Fibroblast of skin of abdomen (primary cell): Measurements from ENCODE around the gene COL4A2.

Experiments
- DNase-seq: peaks from one replicate; pipeline ENCODE4 v3.0.0-alpha.2; 2013

Gene COL4A2

DNA sequence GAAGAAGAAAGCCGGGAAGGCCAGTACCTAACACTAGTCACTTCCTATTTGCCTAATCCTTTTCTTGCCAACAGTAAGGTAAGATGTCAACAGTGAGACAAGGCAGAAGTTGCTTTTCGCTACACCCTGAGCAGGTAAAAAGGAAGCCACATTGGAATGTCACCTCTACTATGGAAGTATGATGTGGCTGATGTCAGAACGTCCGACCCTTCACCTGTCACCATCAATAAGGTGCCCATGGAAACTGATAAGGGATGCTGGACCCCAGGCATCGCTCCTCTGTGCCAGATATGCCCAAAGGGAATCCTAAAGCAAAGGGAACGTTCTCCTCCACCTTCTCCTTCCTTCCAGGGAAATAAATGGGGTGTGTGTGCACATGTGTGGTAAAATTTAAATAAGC is 34.4 kb upstream of the COL4A2 start:
- DNase-seq, result no peak

DNA sequence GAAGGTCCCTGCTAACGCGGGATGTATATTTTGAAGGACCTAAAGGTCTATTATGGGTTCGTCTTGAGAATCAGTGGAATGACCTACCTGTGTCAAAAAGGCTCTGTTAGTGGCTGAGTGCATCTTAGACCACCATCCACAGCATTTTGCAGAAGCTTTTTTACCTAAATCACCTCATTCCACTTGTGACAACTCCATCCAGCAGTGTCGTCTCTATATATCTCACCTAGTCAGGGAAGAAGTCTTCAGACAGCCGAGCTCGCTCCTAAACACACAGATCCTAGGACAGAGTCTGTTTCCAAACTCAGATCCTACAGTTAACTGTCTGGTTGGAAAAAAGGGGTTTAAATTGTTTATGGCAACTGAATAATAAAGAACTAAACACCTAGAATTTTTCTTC is 33.8 kb upstream of the COL4A2 start:
- DNase-seq, result no peak

DNA sequence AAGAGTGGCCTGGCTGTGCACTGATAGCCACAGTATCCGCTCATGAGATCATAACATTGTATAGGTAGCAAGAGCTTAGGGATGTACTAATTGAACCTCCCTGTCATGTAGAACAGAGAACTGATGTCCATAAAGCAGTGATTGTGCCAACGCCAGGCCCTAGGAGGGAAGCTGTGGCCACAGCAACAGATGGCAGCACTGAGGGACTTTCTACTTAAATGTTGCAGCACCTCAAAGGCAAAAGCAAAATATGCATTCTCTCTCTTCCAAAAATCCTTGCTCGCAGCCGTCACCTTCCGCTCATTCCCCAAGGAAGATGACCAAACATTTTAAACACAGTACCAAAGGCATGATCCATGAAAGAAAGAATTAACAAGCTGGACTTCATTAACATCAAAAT is 32.4 kb upstream of the COL4A2 start:
- no peak for DNase-seq

DNA sequence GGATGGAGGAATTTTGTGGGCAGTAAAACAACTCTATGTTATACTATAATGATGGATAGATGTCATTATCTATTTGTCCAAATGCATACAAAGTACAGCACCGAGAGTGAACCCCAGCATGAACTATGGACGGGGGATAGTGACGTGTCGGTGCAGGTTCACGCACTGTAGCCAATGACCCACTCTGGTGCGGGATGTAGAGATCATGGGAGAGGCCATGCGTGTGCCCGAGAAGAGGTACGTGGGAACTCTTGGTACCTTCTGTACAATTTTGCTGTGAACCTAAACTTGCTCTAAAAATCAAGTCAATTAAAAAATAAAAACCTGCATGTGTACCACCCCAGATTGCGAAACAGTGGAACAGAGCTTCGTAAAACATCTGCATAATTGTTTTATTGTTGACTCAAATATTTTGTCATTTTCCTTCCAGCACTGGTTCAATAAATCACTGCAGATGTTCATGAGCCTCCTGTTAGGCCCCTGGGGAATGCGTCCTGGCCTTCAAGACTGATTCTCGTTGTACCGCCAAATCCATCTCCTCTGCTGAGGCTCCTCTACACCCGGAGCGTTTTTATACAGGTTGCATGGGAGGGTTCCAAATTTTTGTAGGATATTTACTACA is 31.0 kb upstream of the COL4A2 start:
- no peak for DNase-seq

DNA sequence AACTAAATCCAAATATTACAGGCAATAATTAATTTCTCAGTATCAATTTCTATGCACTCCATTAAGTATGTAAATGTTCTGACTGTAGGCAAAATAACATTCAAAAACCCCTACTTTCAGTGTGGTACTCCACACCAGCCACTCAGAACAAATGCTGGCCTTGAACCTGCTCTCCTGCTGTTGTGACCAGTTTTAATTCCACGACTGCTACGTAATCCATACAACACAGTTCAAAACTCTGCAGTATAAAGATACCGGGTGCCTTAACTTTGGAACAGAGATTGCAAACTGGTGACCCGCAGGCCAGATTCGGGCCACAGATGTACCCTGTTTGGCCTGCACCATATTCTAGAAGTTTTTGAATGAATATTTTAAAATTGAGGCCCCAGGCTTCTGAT is 30.5 kb upstream of the COL4A2 start:
- DNase-seq, result no peak

DNA sequence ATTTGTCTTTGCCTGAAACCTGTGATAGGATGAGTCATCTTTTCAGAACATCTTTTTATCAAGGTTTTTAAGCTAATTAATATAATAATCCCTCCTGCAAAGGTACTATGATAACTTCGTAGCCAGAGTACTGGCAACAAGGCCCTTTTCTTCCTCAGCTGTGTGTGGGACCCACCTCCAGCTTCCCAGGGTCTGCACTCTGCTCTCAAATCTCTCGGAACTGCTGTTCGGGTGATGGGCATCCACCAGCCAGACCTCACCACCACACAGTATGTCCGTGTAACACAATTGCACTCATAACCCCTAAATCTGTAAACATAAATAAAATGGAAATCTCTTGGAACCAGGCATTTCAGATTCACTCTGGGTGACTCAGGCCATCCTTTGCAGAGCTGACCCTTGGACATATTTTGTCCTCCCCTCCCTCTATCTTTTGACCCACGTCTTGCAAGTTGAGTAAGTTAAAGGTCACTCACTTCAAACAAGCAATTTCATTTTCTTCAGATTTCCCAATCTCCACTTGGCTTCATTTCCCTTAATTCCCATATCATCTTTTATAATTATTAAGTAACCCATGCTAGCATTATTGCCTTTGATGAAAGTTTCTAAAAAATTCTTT is 29.6 kb upstream of the COL4A2 start:
- DNase-seq, result no peak

DNA sequence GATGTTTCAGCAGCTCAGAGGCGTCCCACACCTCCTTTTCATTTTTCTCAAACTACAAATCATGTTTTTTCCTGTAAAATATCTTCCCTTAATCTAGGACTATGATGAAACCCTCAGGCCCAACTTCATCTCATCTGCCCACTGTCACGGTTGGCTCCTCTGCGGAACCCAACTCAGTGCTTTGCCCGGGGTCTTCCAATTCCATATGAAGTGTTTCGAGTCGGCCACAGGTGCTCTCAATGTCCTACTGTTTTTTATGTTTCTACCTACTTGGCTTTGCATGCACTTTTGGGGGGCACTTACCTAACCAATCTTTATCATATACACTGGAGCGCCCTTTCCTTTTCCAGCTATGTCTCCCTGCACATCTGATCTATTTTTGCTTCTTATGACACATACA is 28.2 kb upstream of the COL4A2 start:
- DNase-seq, result no peak

DNA sequence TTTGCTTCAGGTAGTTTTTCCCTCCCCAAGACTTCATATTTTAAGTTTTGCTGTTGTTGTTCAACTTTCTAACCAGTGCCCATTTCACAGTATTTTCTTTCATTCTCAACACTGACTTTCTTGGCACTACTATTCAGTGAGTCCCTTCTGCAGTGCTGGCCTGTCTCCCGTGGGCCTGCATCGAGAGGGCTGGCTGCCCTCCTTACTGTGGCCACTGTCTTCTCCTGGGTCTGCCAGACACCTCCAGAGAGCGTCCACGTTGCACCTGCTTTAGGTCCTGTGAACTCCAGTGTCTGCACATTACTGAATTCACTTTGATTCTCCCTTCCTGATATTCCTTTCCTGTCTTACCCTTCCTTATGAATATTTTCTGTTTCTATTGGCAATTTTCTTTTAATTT is 27.4 kb upstream of the COL4A2 start:
- DNase-seq, result no peak

DNA sequence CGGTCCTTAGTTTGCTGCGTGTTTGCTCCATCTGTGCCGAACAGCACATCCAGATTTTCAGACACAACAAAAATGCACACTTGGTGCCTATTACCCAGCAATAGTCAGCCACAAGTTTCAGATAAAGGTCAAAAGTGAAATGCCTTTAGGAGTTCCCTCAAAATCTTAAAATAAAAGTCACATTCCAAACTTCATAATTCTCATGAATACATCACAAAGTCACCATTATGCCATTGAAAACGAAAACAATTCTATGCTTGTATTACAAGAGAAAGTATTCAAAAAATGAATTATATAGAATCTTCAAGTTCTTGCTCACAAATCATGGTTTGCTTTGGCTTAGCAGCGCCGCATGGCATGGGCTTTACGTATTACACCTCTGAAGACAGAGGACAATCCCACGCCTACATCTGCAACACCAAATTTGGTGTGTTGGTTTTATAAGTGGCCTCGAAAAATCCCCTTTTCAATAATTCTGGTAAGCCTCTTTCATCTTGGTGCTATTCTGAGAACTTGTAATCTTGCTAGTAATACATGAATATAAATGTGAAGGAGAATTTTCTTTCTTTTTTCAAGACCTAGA is 26.8 kb upstream of the COL4A2 start:
- DNase-seq, result no peak

DNA sequence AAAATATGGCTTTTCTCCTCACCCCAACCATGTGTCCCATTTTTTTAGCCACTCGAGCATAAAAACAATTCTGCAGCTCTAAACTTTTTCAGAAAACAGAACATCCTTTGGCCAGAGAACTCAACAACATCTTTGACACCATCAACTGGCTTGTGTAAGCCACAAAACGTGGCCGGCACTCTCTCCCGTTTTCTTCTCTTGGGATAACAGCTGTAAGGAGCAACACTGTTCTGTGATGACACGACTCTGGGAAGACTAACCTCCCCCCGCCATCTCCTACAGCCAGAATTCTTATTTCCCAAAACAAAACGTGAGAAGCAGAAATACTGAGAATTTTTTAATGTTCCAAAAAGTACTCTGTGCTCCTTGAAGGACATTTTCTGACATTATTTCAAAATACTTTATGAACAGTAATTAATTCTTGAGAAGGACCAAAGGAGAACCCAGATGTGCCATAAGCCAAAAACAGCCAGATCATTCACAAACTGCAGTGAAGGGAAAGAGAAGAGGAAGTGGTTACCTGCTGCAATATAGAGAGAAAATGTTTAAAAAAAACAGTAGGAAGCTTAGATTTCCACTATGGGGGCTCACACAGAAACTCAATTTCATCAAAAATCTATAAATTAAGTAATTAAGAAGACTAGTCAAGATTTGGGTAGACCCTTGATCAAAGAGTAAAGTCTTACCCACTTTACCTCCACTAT is 25.9 kb upstream of the COL4A2 start:
- DNase-seq, result no peak

DNA sequence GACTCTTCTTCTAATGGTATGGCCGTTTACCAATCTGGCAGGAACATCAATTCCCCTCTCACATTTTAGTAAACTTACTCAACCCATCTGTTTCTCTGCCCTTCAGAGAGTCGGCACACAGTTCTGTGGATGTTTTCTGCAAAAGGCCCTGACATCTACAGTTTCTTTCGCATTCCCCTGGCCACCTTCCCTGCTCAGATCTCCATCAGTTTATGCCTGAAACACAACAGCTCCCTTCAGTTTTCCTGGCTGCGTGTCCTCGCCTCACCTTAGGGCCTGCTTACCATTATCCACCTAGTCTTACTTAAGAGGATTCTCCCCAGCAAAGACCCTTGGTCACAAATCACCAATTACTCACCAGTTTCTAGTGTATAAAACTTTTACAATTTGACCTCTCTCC is 25.3 kb upstream of the COL4A2 start:
- no peak for DNase-seq

DNA sequence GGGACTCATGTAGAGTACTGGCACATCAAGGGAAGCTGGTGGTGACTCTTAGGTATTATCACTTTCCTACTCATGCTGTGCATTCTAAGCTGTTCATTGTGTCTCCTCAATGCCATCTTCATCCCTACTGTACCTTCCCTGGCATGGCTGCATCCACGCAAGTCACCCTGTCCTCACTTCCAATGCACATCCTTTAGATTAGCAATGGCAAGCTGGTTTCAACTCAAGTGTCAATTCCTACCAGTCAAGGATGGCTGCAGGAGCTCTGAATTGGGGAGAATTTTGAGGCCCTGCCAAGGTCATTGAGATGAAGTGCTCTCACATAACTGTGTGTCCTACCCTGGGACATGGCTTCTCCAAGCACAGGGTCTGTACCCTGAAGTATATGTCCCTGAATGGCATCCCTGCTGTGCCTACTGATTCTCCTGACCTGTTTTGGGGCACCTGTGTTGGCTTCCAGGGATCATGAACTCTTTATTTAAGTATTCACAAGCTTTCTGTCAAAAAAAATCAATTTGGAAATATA is 24.7 kb upstream of the COL4A2 start:
- no peak for DNase-seq

DNA sequence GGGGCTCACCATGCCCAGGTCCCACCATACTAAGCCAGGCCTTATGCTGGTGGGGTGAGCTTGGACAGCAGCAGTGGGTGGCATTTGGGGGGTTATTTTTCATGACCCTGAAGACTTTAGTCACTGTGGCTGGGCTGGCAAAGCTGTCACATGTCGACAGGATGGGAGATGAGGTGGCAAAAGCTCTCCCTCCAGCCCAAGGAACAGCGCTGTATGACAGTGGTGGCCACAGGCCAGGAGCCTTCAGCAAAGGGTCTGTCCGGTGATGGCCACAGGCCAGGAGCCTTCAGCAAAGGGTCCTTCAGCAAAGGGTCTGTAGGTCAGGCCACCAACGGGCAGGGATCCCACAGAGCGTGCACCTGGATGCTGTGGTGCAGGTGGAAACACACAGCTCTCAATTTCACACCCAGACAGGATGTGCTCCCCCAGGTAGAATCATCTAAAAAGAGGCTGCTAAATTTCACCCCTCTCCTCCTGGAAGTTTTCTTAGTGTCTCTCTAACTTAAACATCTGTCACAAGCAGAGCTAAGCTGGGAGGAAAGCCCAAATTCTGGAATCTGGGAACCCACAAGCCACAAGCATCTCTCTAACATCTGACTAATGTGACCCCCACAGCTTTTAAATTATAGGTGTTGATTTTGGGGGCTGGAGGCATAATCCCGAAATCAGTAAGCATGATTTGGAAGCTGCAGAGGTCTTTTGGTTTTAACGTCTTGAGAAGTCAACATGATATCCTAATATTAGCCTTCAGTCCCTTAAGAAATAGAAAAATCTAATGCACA is 23.2 kb upstream of the COL4A2 start:
- DNase-seq, result peak; percentile 97

DNA sequence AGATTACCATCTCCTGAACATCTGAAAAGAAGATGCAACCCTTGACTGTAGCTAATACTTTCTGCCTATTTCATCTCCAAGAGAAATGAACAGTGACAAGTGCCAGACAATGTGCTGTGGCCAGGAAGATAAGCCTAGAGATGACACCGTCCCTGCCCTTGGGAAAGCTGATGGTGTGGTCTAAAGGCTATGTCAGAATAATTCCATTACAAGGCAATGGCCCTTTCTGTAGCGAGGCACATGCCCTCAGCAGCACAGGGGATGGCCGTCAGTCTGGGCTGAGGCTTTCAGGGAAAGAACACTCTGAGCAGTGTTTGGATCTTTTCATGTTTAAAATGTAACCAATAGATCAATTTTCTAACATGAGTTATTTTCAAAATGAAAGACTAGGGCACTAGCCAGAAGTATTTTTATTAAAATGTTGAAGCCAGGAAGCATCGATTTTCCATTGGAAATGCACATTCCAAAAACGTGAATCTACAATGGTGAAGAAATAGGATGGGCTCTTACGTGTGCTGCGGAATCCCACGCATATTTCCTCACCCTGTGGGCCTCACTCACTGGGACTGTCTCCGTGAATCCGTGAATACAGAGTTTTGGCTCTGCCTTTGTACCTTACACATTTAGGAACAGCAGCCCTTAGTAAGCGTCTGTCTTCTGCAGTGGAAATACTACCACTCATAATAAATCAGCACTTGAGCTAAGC is 22.2 kb upstream of the COL4A2 start:
- DNase-seq, result peak; percentile 56

DNA sequence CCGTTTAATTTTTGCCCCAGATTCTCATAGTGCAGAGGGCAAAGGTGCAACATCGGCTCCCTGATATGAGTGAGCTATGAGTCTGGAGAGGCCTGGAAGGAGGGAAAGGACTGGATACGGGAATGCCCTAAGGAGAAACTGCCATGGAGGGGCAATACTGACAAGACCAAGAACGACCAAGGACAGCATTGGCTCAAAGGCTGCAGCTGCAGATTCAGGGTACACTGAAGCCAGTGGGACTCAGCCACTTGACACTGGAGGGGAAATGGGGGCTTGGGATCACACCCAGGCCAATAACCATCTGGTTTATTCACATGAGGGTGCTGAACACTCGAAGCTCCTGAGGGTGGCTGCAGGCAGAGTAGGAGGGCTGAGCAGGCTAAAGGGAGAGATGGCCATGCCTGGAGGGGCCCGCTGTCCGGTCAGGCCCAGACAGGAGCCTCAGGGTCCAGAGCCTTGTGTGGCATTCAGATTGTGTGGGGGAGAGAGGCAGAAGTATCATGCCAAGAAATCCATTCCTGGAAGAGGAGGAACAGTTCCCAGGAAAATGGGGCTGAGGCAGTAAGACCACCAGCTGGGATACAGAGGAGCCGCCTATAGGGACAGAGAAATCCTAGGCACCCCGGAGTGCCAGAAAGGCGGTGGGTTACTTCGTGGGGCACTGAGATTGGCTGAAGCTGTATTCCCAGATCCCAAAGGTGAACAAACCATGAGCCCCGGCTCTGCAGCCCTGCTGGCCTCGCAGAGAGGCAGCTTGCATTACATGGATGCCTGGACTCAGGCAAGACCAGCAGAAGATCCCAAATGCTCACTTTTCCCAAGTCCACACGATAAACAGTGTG is 20.9 kb upstream of the COL4A2 start:
- DNase-seq, result no peak

DNA sequence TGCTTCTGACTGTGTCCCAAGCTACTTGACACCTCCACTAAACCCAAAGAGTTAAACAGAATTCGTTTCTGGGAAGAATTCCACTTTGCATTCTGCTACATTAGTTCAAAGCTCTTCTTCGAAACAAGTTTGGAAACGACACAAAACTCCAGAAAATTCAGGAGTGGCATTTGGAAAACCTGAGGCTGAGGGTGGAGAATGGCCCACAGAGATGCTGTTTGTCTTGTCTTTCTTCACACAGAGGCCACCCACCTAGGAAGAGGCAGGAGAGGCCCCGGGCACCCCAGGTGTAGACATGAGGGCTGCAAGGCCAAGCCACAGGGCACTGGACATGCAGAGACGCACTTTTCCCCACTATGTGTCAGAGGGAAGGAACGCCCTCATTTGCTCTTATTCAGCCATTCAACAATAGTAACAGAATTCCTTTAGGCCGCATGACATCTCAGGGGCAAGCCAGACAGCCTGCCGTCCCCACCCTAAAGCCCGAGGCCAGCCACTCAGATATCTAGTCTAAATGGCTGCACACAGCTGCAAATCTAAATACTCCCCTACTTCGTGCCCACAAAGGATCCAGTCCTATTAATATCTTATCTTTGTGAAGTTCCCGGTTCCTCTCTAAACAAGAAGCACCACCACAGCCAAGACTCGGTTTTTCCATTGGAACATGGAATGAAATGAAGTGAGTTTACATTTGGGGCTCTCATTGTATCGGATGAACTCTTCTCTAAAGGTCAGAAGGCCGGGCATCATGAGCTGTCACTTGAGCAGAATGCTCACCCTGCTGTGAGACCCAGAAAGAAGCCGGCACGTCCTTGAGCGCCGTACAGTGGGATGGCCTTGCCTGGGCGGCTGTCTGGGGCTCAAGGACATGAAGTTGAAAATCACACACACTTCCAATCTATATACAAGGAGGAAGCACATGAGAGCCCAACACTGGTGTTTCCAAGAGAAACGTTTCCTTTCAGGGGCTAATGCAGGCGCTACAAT is 20.0 kb upstream of the COL4A2 start:
- DNase-seq, result no peak

DNA sequence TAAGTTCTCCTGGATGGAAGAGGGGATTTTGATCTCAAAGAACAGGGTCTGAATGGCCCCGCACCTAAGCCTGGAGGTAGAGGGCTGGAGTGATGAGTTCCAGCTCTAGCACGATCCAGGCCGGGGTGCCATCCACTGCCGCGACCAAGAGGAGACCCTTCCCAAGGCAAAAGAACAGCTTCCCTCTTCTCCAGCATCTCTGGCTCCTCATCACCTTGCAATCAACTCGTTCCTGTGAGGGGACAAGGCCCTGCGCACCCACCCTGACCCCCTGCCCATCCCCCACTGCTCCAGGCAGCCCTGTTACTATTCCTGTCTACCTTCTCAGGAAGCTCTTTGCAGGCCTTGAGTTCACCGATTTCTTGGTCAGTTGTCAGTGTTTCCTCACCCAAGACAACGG is 17.9 kb upstream of the COL4A2 start:
- DNase-seq, result no peak

DNA sequence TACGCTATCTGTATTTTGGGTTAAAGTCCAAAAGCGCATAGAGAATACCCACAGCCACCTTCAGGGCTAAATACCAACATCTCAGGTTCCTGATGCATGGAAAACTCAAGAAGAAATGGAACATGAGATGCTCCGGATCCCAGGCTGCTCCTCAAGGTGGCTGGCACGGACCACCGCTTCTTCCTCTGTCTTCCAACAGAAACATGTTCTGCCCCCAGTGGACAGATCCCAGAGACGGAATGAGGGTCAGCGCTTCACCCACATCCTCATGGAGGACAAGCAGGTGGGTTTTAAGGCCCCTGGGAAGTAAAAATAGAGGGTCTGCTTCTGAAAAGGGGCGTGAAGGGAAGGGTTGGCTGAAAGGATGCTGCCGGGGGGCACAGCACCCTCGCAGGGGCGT is 17.4 kb upstream of the COL4A2 start:
- no peak for DNase-seq

DNA sequence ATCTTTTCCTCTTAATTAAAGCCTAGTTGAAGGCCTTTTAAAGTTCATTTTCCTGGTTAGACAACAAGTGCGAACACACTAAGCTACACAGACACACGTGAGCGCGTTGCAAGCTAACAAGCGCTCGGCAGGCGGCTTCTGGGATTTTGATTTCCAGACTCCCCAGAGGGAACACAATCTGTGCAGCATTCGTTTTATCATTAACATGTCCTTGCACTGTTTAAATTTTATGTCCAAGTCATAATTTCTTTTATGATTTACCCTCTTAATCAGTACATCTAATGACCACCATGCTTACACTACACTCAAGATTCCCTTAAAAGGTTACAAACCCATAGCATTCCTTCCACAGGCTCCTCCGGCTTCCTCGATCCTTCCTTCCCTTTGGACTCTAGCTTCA is 16.9 kb upstream of the COL4A2 start:
- no peak for DNase-seq

DNA sequence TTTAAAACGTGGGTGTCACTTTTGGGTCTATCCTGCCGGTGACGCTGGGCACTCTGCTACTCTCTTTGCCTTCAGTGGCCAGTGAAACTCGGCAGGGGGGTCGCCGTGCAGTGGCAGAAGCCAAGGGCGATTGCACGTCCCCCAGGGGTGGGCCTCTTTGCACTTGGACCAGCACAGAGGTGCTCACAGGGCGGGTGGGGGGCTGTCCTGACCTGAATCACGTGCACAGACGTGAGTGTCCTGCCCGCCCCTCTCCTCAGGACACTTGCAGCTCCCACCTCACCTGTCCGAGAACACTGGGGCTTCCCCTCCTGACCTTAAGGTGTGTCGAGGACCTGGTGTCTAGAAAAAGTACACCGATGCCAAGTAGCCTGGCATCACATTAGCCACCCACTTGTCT is 16.3 kb upstream of the COL4A2 start:
- no peak for DNase-seq
